NCI-H1048 (cell line): ENCODE results near the gene ZMYND15.

ENCODE experiments used
- DNase-seq: peaks from one replicate; lab custom pipeline; 2025; lab: John Stamatoyannopoulos, UW

The ZMYND15 gene

GRCh38 chr17:4742629-4743028, 3.0 kb downstream of the ZMYND15 start:
- no peak for DNase-seq

- DNase-seq, result no peak
Measured at GRCh38 chr17:4743216-4743615, 3.6 kb downstream of the ZMYND15 start.

DNA sequence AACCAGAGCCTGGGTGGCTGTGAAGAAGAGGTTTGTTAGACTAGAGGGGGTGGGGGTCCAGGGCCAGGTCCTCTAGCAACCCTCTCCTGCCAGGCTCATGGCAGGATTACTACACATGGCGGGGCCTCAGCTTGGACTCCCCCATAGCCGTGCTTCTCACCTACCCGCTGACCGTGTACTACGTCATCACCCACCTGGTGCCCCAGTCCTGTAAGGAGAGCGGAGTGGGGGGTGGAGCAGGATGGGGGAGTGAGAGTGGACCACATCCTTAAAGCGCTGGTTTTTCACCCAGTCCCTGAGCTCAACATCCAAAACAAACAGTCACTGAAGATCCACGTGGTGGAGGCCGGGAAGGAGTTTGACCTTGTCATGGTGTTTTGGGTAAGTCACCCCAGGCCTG, 4.3 kb downstream of the ZMYND15 start:
- DNase-seq, result no peak

GRCh38 chr17:4744999-4745969, 5.7 kb downstream of the ZMYND15 start:
- no peak for DNase-seq

DNA sequence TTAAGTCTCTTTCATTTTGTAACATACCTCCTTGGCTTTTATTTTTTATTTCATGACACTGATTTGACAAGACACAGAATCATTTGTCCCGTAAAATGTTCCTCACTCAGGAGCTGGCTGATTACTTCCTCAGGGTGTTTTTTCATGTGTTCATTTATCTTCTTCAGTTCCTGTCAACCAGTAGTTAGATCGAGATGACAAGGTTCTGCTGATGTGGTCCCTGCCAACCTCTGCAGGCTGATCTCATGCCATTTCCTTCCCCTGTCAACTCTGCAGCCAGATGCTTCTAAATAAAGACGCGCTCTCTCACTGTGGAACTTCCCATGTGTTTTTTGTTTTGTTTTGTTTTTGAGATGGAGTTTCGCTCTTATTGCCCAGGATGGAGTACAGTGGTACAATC, 8.2 kb downstream of the ZMYND15 start:
- no peak for DNase-seq

GRCh38 chr17:4748686-4749085, 9.1 kb downstream of the ZMYND15 start:
- no peak for DNase-seq

DNA sequence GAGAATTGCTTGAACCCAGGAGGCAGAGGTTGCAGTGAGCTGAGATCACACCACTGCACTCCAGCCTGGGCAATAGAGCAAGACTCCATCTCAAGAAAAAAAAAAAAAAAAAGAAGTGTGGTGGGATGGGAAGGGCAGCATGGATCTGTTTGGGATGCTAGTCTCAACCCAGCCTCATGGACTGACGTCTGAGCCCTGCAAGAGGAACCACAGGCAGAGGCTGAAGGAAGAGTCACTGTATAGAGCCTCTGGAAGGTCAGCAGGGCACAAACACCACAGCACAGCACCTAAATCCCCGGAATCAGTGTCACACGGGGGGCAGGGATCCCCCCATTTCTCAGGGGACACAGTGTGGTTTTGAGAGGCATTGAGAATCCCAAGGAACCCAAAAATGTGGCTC, 11.0 kb downstream of the ZMYND15 start:
- no peak for DNase-seq

- no peak for DNase-seq
Measured at GRCh38 chr17:4751932-4752331, 12.3 kb downstream of the ZMYND15 start.

DNA sequence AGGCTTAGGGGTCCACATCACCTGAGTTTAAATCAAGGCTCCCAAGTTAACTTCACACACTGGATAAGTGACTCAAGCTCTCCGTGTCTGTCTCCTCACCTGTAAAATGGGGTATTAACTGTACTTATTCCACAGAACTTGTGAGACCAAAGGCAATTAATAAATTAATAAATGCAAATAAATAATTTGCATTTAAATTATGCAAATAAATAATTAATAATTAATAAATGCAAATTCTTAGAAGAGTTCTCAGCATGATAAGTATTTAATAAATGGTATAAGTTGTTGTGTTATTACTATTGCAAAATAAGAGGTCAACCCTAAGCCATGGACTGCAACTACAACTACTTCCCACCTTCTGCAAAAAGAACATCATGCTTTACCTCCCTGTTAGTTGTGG, 13.8 kb downstream of the ZMYND15 start:
- DNase-seq, result no peak

- no peak for DNase-seq
Measured at GRCh38 chr17:4759776-4760236, 20.2 kb downstream of the ZMYND15 start.

DNA sequence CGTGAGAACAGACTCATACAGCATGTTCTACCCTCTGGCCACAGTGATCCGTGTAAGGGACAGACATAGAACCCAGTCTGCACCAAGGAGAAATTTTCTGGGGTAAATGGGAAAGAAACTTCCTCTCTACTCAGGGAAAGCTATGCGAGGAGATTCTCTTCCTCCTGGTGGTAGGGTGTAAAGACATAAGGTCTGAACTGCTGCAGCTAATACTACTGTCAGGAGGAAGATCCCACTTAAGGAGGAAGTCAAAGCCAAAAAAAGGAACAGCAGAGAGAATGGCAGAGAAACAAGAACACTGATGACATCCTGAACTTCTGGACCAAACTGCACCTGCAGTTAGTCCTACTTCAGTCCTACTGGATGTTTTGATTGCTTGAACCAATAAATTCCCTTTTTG, 25.0 kb downstream of the ZMYND15 start:
- no peak for DNase-seq

DNA sequence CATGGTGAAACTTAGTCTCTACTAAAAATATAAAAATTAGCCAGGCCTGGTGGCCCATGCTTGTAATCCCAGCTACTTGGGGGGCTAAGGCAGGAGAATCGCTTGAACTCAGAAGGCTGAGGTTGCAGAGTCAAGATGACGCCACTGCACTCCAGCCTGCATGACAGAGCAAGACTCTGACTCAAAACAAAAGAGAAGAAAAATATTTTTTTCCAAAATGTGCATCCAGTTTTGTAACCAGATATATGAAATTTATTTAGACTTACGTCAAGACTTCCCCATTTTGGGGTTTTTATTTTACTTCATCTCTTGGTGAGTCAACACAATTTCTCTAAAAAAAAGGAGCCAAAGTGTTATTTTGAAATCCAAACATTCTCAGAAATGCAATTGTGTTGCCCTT, 26.6 kb downstream of the ZMYND15 start:
- DNase-seq, result no peak

DNA sequence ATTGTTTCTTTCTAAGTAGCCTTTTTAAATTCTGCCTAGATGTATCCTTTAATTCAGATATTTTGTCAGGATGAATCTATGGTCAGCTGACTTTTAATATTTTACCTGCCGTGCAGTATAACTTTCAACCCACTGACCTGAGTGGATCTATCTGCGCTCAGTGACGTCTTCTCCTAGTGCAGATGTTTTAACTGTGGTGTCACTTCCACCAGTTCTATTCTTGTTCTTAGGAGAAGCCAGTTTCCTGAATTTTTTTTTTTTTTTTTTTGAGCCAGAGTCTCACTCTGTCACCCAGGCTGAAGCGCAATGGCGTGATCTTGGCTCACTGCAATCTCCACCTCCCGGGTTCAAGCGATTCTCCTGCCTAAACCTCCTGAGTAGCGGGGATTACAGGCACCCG, 27.1 kb downstream of the ZMYND15 start:
- DNase-seq, result no peak

DNA sequence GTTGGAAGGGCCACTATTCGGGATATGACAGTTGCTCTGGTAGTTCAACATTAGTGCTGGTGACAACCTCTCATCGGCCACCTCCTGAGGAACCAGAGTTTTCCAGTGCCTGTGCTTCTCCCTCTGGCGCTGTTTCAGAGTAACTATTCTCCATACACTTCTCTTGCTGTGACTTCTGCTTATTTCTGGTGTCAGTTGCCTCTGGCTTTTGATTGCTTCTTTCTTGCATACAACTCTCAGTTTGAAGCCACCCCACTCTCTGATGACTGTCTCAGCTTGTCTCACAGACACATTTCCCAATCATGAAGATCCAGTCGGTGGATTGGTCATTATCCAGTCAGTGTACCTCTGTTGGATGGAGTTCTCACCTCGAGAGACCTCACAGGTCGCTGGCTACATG, 28.7 kb downstream of the ZMYND15 start:
- no peak for DNase-seq

- no peak for DNase-seq
Measured at GRCh38 chr17:4769628-4770027, 30.0 kb downstream of the ZMYND15 start.

DNA sequence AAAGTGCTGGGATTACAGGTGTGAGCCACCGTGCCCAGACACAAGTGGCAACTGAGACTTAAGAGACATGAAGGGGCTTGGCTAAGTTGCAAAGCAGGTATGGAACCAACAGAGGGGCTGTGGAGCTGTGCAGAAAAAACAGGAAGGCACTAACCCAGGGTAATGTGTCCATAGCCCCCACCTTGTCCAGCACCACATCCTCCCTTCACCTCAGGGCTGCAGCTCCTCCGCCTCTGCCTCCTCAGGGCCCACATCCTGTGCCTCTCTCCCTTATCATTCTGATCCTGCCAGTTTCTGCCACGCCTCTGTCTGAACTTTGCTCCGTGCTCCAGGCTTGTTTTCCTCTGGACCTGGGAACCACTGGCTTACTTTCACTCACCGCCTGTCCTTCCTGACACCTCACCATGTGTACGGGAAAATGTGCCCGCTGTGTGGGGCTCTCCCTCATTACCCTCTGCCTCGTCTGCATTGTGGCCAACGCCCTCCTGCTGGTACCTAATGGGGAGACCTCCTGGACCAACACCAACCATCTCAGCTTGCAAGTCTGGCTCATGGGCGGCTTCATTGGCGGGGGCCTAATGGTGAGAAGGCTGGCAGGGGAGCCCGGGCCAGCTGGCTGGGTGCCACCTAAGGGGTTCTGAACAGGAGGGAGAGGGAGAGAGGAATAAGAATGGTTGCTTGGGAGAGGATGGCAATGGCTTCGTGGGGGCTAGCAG, 32.0 kb downstream of the ZMYND15 start, which contains the start of gene TM4SF5:
TSS of gene TM4SF5 (plus strand) at position 368 of the 716 bp plus-strand sequence. CDS start at position 405, 37 bp downstream.
- DNase-seq, result no peak

GRCh38 chr17:4772235-4772613, 32.6 kb downstream of the ZMYND15 start:
- DNase-seq, result no peak

DNA sequence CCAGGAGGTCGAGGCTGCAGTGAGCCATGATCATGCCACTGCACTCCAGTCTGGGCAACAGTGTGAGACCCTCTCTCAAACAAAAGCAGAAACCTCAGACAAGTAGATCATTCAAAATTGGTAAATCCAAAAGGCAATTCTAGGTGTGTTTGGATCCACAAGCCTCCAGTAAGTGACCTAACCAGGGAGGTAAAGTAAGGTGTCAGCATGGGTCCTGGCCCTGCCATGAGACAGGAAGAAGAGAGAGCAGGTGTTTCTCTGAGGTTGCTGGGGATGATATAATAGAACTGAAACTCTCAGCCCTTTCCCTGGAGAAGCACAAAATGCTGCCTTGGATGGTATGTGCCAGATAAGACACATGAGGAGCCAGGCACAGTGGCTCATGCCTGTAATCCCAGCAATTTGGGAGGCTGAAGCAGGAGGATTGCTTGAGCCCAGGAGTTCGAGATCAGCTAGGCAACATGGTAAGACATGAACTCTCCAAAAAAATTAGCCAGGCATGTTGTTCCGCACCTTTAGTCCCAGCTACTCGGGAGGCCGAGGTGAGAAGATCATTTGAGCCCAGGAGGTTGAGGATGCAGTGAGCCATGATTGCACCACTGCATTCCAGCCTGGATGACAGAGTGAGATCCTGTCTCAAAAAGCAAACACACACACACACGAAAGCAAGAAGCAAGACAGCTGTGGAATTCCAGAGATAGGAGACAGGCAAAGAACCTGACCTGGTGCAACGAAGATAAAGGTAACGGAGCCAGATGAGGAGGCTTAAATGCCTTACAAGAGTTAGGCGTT, 38.5 kb downstream of the ZMYND15 start:
- DNase-seq, result no peak

DNA sequence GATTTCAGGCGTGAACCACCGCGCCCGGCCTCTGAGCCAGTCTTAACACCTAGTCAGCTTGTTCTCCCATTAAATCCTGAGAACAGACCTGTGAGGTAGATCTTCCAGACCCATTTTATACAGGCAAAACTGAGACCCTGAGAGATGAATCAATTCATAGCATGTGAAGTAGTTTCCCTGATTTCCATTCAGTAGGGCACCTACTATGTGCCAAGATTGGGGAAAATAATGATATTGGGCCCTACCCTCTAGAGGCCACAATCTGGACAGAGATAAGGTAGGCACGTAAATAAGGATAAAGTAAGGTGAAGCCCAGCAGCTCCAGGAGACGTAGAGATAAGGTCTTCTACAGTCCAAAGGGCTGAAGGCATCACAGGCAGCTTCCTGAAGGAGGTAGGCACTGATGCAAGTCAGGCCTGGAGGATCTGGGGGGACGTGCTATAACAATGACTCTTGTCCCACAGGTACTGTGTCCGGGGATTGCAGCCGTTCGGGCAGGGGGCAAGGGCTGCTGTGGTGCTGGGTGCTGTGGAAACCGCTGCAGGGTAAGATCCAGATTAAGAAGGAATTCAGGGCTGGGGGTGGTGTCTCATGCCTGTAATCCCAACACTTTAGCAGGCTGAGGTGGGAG, 40.8 kb downstream of the ZMYND15 start:
- DNase-seq, result no peak

DNA sequence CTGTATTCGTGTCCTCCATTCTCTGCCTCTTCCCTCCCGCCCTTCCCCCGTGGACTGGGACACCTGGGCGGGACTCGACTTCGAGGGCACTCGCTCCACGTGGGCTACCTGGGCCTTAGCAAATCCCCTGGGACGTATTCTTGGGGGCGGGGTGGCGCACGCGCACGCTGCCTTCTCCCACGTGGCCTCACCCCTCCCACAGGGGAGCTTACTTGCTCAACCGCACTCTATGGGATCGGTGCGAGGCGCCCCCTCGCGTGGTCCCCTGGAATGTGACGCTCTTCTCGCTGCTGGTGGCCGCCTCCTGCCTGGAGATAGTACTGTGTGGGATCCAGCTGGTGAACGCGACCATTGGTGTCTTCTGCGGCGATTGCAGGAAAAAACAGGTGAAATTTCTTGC, 43.0 kb downstream of the ZMYND15 start:
- DNase-seq, result no peak

DNA sequence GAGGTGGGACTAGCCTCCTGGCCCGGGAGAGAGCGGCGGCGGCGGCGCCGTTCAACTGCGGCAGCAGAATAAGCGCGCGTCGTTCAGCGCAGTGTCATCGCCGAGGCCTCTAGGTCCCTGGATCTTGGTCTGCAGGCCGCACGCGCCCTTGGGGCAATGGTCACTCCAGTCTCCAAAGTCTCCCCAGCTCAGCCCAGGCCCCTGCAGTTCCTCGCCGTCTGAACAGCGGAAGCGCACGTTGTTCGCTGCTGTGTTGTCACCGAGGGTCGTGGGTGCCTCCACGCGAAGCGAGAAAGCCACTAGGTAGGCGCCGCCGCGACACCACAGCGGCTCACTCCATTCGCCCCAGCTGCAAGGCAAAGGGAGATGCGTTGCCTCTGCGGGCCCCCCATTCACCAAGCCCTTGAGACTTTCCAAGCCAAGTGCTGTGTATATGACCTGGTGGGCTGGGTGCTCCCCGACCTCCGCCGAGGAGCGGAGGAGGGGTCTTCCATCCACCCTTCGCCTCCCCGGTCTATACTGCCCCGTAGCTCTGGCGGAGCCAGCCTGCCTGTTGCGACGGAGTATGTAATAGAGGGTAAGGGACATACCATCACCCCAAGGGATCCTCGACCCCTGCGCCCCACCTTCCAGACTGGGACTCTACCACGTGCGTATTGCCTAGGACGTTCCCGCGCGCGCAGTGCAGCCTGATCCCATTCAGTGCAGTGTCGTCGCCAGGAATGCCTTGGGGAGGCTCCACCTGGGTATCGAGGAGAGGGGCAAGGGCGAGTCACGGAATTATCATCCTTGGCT, 45.9 kb downstream of the ZMYND15 start:
- DNase-seq, result no peak
